Measurements from ENCODE around the gene EYS. TPM values are rescaled to one million over a fixed set of nuclear protein-coding genes. Genes with fewer than 3 reads are reported as not detected.

Gene EYS
- total RNA-seq, 1 experiment from 2014 or later, result not detected

- Histone ChIP-seq H3K27ac (no peak overlapping the region), H3K4me3 (no peak overlapping the region), H3K27me3 (no peaks in the 10 kb centered on the region), H3K36me3 (no peaks in the 10 kb centered on the region), H3K4me1 (no peaks in the 10 kb centered on the region), H3K9me3 (replicated peaks) (no peaks in the 10 kb centered on the region)
- DNase-seq, result no peak
Measured at GRCh38 chr6:64737418-64737817, 969.6 kb downstream of the EYS start.

GRCh38 chr6:64736421-64736950, 970.5 kb downstream of the EYS start:
- Histone ChIP-seq H3K27ac (no peak overlapping the region), H3K9me3 (replicated peaks) (no peaks in the 10 kb centered on the region), H3K27me3 (no peaks in the 10 kb centered on the region), H3K4me3 (no peak overlapping the region), H3K4me1 (no peaks in the 10 kb centered on the region), H3K36me3 (no peaks in the 10 kb centered on the region)
- DNase-seq, result no peak

- H3K27me3 ChIP-seq, result no peaks in the 10 kb centered on the region
- H3K9me3 ChIP-seq (replicated peaks), result no peaks in the 10 kb centered on the region
- no peak overlapping the region for H3K4me3 ChIP-seq
- H3K4me1 ChIP-seq, result no peaks in the 10 kb centered on the region
- DNase-seq, result peak in 1 of 2 experiments; percentile 5
- no peaks in the 10 kb centered on the region for H3K36me3 ChIP-seq
- no peak overlapping the region for H3K27ac ChIP-seq
Measured at GRCh38 chr6:64733433-64733832, 973.6 kb downstream of the EYS start.

- H3K27me3 ChIP-seq, result no peaks in the 10 kb centered on the region
- peak in 1 of 2 experiments; percentile 15 for DNase-seq
- H3K27ac ChIP-seq, result no peak overlapping the region
Measured at GRCh38 chr6:64732888-64733287, 974.1 kb downstream of the EYS start.

GRCh38 chr6:64729522-64729921, 977.5 kb downstream of the EYS start:
- H3K27me3 ChIP-seq, result no peaks in the 10 kb centered on the region

More at GRCh38 chr6:64732888-64733287, 974.1 kb downstream of the EYS start:
- H3K4me3 ChIP-seq, result no peak overlapping the region
- H3K4me1 ChIP-seq, result no peaks in the 10 kb centered on the region
- H3K36me3 ChIP-seq, result no peaks in the 10 kb centered on the region
- no peaks in the 10 kb centered on the region for H3K9me3 ChIP-seq (replicated peaks)

GRCh38 chr6:64727075-64727474, 980.0 kb downstream of the EYS start:
- H3K27ac ChIP-seq, result no peak overlapping the region
- no peak for DNase-seq
- H3K27me3 ChIP-seq, result no peaks in the 10 kb centered on the region
- H3K36me3 ChIP-seq, result no peaks in the 10 kb centered on the region
- H3K4me3 ChIP-seq, result no peak overlapping the region
- no peaks in the 10 kb centered on the region for H3K4me1 ChIP-seq
- no peaks in the 10 kb centered on the region for H3K9me3 ChIP-seq (replicated peaks)

More at GRCh38 chr6:64729522-64729921, 977.5 kb downstream of the EYS start:
- no peak overlapping the region for H3K4me3 ChIP-seq
- H3K36me3 ChIP-seq, result no peaks in the 10 kb centered on the region
- no peak overlapping the region for H3K27ac ChIP-seq
- DNase-seq, result no peak
- no peaks in the 10 kb centered on the region for H3K4me1 ChIP-seq
- H3K9me3 ChIP-seq (replicated peaks), result no peaks in the 10 kb centered on the region

GRCh38 chr6:64724091-64724490, 982.9 kb downstream of the EYS start:
- Histone ChIP-seq H3K36me3 (no peaks in the 10 kb centered on the region), H3K9me3 (replicated peaks) (no peaks in the 10 kb centered on the region), H3K4me1 (no peaks in the 10 kb centered on the region), H3K27me3 (no peaks in the 10 kb centered on the region), H3K4me3 (no peak overlapping the region), H3K27ac (no peak overlapping the region)
- DNase-seq, result no peak

- Histone ChIP-seq H3K27me3 (no peaks in the 10 kb centered on the region), H3K27ac (no peak overlapping the region), H3K4me3 (no peak overlapping the region), H3K9me3 (replicated peaks) (no peaks in the 10 kb centered on the region), H3K4me1 (no peaks in the 10 kb centered on the region), H3K36me3 (no peaks in the 10 kb centered on the region)
- DNase-seq, result no peak
Measured at GRCh38 chr6:64723327-64724058, 983.5 kb downstream of the EYS start.

- H3K9me3 ChIP-seq (replicated peaks), result no peaks in the 10 kb centered on the region
- H3K4me1 ChIP-seq, result no peaks in the 10 kb centered on the region
- no peaks in the 10 kb centered on the region for H3K36me3 ChIP-seq
- H3K27ac ChIP-seq, result no peak overlapping the region
- H3K4me3 ChIP-seq, result no peak overlapping the region
- DNase-seq, result no peak
- no peaks in the 10 kb centered on the region for H3K27me3 ChIP-seq
Measured at GRCh38 chr6:64721865-64722264, 985.2 kb downstream of the EYS start.

- H3K9me3 ChIP-seq (replicated peaks), result no peaks in the 10 kb centered on the region
- no peaks in the 10 kb centered on the region for H3K36me3 ChIP-seq
- no peaks in the 10 kb centered on the region for H3K4me1 ChIP-seq
- no peak overlapping the region for H3K27ac ChIP-seq
- H3K27me3 ChIP-seq, result no peaks in the 10 kb centered on the region
- no peak overlapping the region for H3K4me3 ChIP-seq
- no peak for DNase-seq
Measured at GRCh38 chr6:64717281-64717680, 989.7 kb downstream of the EYS start.

GRCh38 chr6:64715624-64716023, 991.4 kb downstream of the EYS start:
- H3K4me1 ChIP-seq, result no peaks in the 10 kb centered on the region
- H3K27ac ChIP-seq, result no peak overlapping the region
- H3K27me3 ChIP-seq, result no peaks in the 10 kb centered on the region
- no peaks in the 10 kb centered on the region for H3K9me3 ChIP-seq (replicated peaks)
- H3K4me3 ChIP-seq, result no peak overlapping the region
- DNase-seq, result no peak
- H3K36me3 ChIP-seq, result no peaks in the 10 kb centered on the region

GRCh38 chr6:64714073-64714472, 993.0 kb downstream of the EYS start:
- DNase-seq, result no peak
- Histone ChIP-seq H3K36me3 (no peaks in the 10 kb centered on the region), H3K9me3 (replicated peaks) (no peaks in the 10 kb centered on the region), H3K27me3 (no peaks in the 10 kb centered on the region), H3K4me3 (no peak overlapping the region), H3K27ac (no peak overlapping the region), H3K4me1 (no peaks in the 10 kb centered on the region)

- Histone ChIP-seq H3K27ac (no peak overlapping the region), H3K27me3 (no peaks in the 10 kb centered on the region), H3K4me3 (no peak overlapping the region), H3K9me3 (replicated peaks) (no peaks in the 10 kb centered on the region), H3K4me1 (no peaks in the 10 kb centered on the region), H3K36me3 (no peaks in the 10 kb centered on the region)
- DNase-seq, result no peak
Measured at GRCh38 chr6:64713175-64713574, 993.9 kb downstream of the EYS start.

- no peaks in the 10 kb centered on the region for H3K27me3 ChIP-seq
- H3K36me3 ChIP-seq, result no peaks in the 10 kb centered on the region
- H3K4me3 ChIP-seq, result no peak overlapping the region
- no peak overlapping the region for H3K27ac ChIP-seq
- no peak for DNase-seq
- H3K4me1 ChIP-seq, result no peaks in the 10 kb centered on the region
- H3K9me3 ChIP-seq (replicated peaks), result no peaks in the 10 kb centered on the region
Measured at GRCh38 chr6:64712606-64713005, 994.4 kb downstream of the EYS start.

- H3K27me3 ChIP-seq, result no peaks in the 10 kb centered on the region
- H3K36me3 ChIP-seq, result no peaks in the 10 kb centered on the region
- H3K9me3 ChIP-seq (replicated peaks), result no peaks in the 10 kb centered on the region
- H3K4me3 ChIP-seq, result no peak overlapping the region
- no peak for DNase-seq
- no peaks in the 10 kb centered on the region for H3K4me1 ChIP-seq
- H3K27ac ChIP-seq, result no peak overlapping the region
Measured at GRCh38 chr6:64703922-64704321, 1003.1 kb downstream of the EYS start.

- no peaks in the 10 kb centered on the region for H3K9me3 ChIP-seq (replicated peaks)
- H3K4me1 ChIP-seq, result no peaks in the 10 kb centered on the region
- H3K36me3 ChIP-seq, result no peaks in the 10 kb centered on the region
- H3K27me3 ChIP-seq, result no peaks in the 10 kb centered on the region
- no peak overlapping the region for H3K27ac ChIP-seq
- H3K4me3 ChIP-seq, result no peak overlapping the region
- no peak for DNase-seq
Measured at GRCh38 chr6:64696053-64696452, 1011.0 kb downstream of the EYS start.

All from SJCRH30 (cell line).